C4-2B (cell line): Measurements from ENCODE around the gene SLC2A10.

Experiments used
- H3K27ac ChIP-seq: fragments of 450-650 bp; 2 replicates; pipeline ENCODE4 v1.5.1; 2017
- CTCF ChIP-seq: fragments of 450-650 bp; conservative IDR thresholded peaks from 2 replicates; pipeline ENCODE4 v1.5.1; 2017; ENCODE audit warnings: mild to moderate bottlenecking
- ZFX ChIP-seq: fragments of 450-650 bp; IDR thresholded peaks from 2 replicates; pipeline ENCODE4 v1.6.1; 2017

The SLC2A10 gene

GRCh38 chr20:46694484-46694883 lies 15.0 kb upstream of the SLC2A10 start:
- H3K27ac ChIP-seq, result no peak overlapping the region
- TF ChIP-seq ZFX (no peak), CTCF (no peak)

- no peak overlapping the region for H3K27ac ChIP-seq
- TF ChIP-seq ZFX, result no peak
- no peak for TF ChIP-seq CTCF
Measured at GRCh38 chr20:46695892-46696291, 13.6 kb upstream of the SLC2A10 start.

GRCh38 chr20:46696791-46697279 lies 12.6 kb upstream of the SLC2A10 start:
- no peak overlapping the region; the same call in 1 of the 2 replicates for H3K27ac ChIP-seq
- no peak for TF ChIP-seq CTCF

- H3K27ac ChIP-seq, result no peak overlapping the region
- TF ChIP-seq ZFX, result no peak
Measured at GRCh38 chr20:46698788-46699187, 10.7 kb upstream of the SLC2A10 start.

- peak; percentile 87 for TF ChIP-seq CTCF
- no peak for TF ChIP-seq ZFX
- no peak overlapping the region for H3K27ac ChIP-seq
Measured at GRCh38 chr20:46699651-46700359, 9.6 kb upstream of the SLC2A10 start.

- TF ChIP-seq CTCF (no peak), ZFX (no peak)
- H3K27ac ChIP-seq, result no peak overlapping the region
Measured at GRCh38 chr20:46700481-46700880, 9.0 kb upstream of the SLC2A10 start.

GRCh38 chr20:46701057-46701456 lies 8.4 kb upstream of the SLC2A10 start:
- H3K27ac ChIP-seq, result no peak overlapping the region
- no peak for TF ChIP-seq ZFX
- TF ChIP-seq CTCF, result no peak

GRCh38 chr20:46701556-46701955 lies 7.9 kb upstream of the SLC2A10 start:
- TF ChIP-seq CTCF (no peak), ZFX (no peak)
- no peak overlapping the region for H3K27ac ChIP-seq
